Gastrocnemius medialis (tissue), 4 donors: ENCODE measurements around the gene SSU72. TPM values are rescaled to one million over a fixed set of nuclear protein-coding genes. Genes with fewer than 3 reads are reported as not detected.

Experiments
- ATAC-seq, 2 donors: fragments of 150-250 bp; one replicate each; pipeline ENCODE4 v1.9.1; 2016
- DNase-seq, 2 donors: peaks; one replicate each; pipeline ENCODE4 v3.0.0-alpha.2; 2019
- H3K27ac ChIP-seq, 4 donors: fragments of 200-600 bp; sonication (generic); 1 replicate in 1 of 4; 2 replicates in 3 of 4; pipeline ENCODE4 v1.5.1; 2016 to 2018; ENCODE audit warnings: mild to moderate bottlenecking in 2 of 4, moderate library complexity in 1 of 4
- H3K27me3 ChIP-seq, 3 donors: fragments of 200-600 bp; sonication (generic) in 2 of 3; 1 replicate in 1 of 3; 2 replicates in 2 of 3; pipeline versions ENCODE4 v1.5.1 to v1.6.0; 2016 to 2019; ENCODE audit warnings: mild to moderate bottlenecking in 1 of 3, moderate library complexity in 1 of 3
- H3K36me3 ChIP-seq, 2 donors: fragments of 200-600 bp; sonication (generic) in 1 of 2; one replicate each; pipeline ENCODE4 v1.5.1; 2017 to 2018
- H3K4me1 ChIP-seq, 2 donors: fragments of 200-600 bp; sonication (generic) in 1 of 2; one replicate each; pipeline ENCODE4 v1.5.1; 2016 to 2017; ENCODE audit warnings: mild to moderate bottlenecking in 2 of 2
- H3K4me3 ChIP-seq, 4 donors: fragments of 200-600 bp; sonication (generic) in 3 of 4; 1 replicate in 1 of 4; 2 replicates in 3 of 4; pipeline ENCODE4 v1.5.1; 2016 to 2019; ENCODE audit warnings: mild to moderate bottlenecking in 2 of 4
- H3K9me3 ChIP-seq, 3 donors: fragments of 200-600 bp; sonication (generic) in 2 of 3; 1 replicate in 1 of 3; 2 replicates in 2 of 3; pipeline ENCODE4 v1.5.1; 2016 to 2019
- CTCF ChIP-seq, 5 experiments: fragments of 450-650 bp in 3 of 5; fragments of 200-600 bp in 2 of 5; sonication (generic) in 2 of 5; IDR thresholded peaks in 4 of 5; conservative IDR thresholded peaks in 1 of 5; 1 replicate in 4 of 5; 2 replicates in 1 of 5; pipeline ENCODE4 v1.5.1; 2016 to 2019; ENCODE audit warnings: antibody characterized with exemption in 5 of 5, mild to moderate bottlenecking in 3 of 5, moderate library complexity in 3 of 5
- POLR2A ChIP-seq, 2 donors: fragments of 450-650 bp; IDR thresholded peaks; one replicate each; pipeline ENCODE4 v1.6.1; 2017; ENCODE audit warnings: antibody characterized with exemption in 2 of 2, mild to moderate bottlenecking in 2 of 2, moderate library complexity in 2 of 2
- in situ Hi-C, 4 donors: fragments of 200-750 bp; cut with MboI; loops; one replicate each; pipeline versions ENCODE4 v1.15.0 to v1.8.0; 2017; ENCODE audit warnings: low sequenced_read_pairs in 4 of 4
- intact Hi-C: fragments of 100-400 bp; cut with DNase I; formaldehyde crosslinking; loops from one replicate; pipeline ENCODE4 v1.15.1; 2023; ENCODE audit warnings: low total_unique reads
- total RNA-seq, 4 donors: library from RNA; depleted of rRNA; stranded (reverse); fragments of >200 nt; gene quantifications; one replicate each; pipeline versions ENCODE4 v1.1.0 to v1.2.3, GENCODE V29; 2016

Gene SSU72
- total RNA-seq, 4 donors from 2014 or later, result 141 to 235 (median 208) TPM

DNA sequence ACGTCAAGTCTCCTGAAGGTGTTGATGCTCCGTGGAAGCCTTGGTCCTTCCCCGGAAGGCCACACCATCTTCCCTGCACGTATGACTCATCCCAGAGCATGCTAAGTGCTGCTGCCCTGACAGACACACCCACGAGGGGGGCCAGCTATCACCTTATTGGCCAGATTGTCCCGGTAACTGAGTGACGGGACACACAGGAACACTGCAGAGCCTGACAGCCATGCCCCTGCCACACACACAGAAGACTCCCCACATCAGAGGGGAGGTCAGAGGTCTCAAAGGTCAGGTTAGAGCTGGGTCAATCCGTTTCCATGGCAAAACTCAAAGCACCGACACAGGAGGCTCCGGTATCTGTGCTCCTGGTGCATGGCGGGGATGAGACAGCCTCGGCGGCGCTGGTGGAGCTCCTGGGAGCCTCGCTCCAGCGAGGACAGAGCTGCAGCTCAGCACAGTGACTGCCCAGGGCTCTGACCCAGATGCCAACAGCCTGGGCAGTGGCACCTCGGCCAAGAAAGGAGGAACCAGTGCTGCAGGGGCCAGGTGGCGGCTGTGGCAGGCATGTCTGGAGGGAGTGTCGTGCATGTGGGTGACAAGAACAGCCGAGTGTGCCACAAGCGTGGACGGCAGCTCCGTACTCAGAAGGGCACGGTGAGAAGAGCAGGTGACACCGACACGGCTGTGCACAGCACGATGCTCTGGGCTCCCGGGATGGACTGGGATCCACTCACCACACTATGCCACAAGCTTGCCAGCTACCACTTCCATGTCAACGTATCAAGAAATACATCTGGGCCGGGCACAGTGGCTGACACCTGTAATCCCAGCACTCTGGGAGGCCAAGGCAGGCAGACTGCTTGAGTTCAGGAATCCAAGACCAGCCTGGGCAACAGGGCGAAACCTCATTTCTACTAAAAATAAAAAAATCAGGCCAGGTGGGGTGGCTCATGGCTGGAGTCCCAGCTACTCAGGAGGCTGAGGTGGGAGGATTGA lies 19.4 kb downstream of the SSU72 start:
- Histone ChIP-seq H3K4me1 (peaks cover 41 to 51% of the 10 kb centered on the region in 2 donors), H3K27ac (peak overlapping the region; percentile 75 to 90 (median 82)), H3K9me3 (no peaks in the 10 kb centered on the region), H3K27me3 (no peaks in the 10 kb centered on the region), H3K36me3 (peaks cover 0 to 2% of the 10 kb centered on the region in 2 donors), H3K4me3 (no peak overlapping the region)
- DNase-seq (peak; percentile 71 to 81), ATAC-seq (peak; percentile 67 to 68)
- TF ChIP-seq CTCF (IDR thresholded peaks at IDR 0.05 in 4 of 5, conservative IDR thresholded peaks at IDR 0.05 in 1 of 5) (no peak), POLR2A (IDR thresholded peaks at IDR 0.05) (peak in 1 of 2 donors; percentile 15)
- intact Hi-C loops (no loop called here), in situ Hi-C loops (no loop called here)

- TF ChIP-seq CTCF (IDR thresholded peaks at IDR 0.05 in 4 of 5, conservative IDR thresholded peaks at IDR 0.05 in 1 of 5) (no peak), POLR2A (IDR thresholded peaks at IDR 0.05) (no peak)
- intact Hi-C loops (no loop called here), in situ Hi-C loops (no loop called here)
- H3K27ac ChIP-seq, result peak overlapping the region; percentile 75 to 90 (median 82)
- peaks cover 41 to 53% of the 10 kb centered on the region in 2 donors for H3K4me1 ChIP-seq
- no peak overlapping the region for H3K4me3 ChIP-seq
- no peaks in the 10 kb centered on the region for H3K36me3 ChIP-seq
- ATAC-seq (peak; percentile 17 to 39), DNase-seq (peak in 1 of 2 donors; percentile 58)
- no peaks in the 10 kb centered on the region for H3K27me3 ChIP-seq
- H3K9me3 ChIP-seq, result no peaks in the 10 kb centered on the region
Measured at GRCh38 chr1:1554550-1554925, 20.1 kb downstream of the SSU72 start.

DNA sequence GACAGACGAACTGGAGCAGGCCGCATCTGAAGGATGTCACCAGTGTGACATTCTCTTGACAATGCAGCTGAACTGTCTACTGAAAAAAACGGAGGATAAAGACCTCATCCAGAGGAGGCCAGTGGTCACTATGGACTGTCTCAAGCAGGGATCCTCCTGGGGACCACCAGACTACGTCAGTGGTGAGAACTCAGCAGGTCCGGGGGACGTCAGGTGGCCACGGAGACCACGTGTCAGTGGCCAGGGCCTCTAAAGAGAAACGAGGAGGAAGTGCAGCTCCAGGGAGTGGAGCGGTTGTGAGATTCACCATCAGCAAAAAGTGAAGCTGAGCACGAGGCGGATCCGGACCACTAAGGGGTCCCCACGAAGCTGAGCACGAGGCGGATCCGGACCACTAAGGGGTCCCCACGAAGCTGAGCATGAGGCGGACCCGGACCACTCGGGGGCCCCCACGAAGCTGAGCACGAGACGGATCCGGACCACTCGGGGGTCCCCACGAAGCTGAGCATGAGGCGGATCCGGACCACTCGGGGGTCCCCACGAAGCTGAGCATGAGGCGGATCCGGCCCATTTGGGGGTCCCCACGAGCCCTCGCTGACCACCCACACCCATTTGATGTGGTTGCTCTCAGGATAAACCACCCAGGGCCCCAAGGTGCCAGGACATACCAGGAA lies 20.7 kb downstream of the SSU72 start:
- intact Hi-C loops, result no loop called here
- DNase-seq, result no peak
- no peaks in the 10 kb centered on the region for H3K27me3 ChIP-seq
- TF ChIP-seq POLR2A (IDR thresholded peaks at IDR 0.05), result no peak
- TF ChIP-seq CTCF (IDR thresholded peaks at IDR 0.05 in 4 of 5, conservative IDR thresholded peaks at IDR 0.05 in 1 of 5), result no peak
- H3K4me1 ChIP-seq, result peaks cover 41 to 53% of the 10 kb centered on the region in 2 donors
- H3K4me3 ChIP-seq, result no peak overlapping the region
- in situ Hi-C loops, result no loop called here
- H3K36me3 ChIP-seq, result no peaks in the 10 kb centered on the region
- no peak for ATAC-seq
- no peaks in the 10 kb centered on the region for H3K9me3 ChIP-seq
- H3K27ac ChIP-seq, result peak overlapping the region; percentile 75 to 90 (median 82)

DNA sequence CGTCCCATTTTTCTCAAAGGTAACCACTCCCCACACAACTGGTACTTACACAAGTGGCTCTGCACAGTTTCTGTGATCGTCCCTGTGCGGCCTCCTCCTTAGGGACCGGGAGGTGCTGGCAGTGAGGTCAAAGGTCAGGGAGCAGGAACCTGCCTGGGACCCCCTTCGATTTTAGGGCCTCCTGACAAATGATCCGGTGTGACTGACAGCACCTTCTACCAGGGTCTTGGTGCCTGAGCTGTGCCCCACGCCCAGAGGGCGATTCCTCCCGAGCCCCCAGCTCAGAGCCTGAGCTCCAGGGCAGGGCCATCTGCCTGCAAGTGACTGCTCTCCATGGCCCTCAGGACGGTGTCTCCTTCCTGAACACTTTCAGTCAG lies 22.4 kb downstream of the SSU72 start:
- peak overlapping the region in 1 of 4 donors; percentile 90 for H3K27ac ChIP-seq
- in situ Hi-C loops (no loop called here), intact Hi-C loops (no loop called here)
- ATAC-seq, result no peak
- DNase-seq, result no peak
- H3K27me3 ChIP-seq, result no peaks in the 10 kb centered on the region
- no peak overlapping the region for H3K4me3 ChIP-seq
- peaks cover 41 to 53% of the 10 kb centered on the region in 2 donors for H3K4me1 ChIP-seq
- no peak for TF ChIP-seq CTCF (IDR thresholded peaks at IDR 0.05 in 4 of 5, conservative IDR thresholded peaks at IDR 0.05 in 1 of 5)
- no peak for TF ChIP-seq POLR2A (IDR thresholded peaks at IDR 0.05)
- no peaks in the 10 kb centered on the region for H3K36me3 ChIP-seq
- H3K9me3 ChIP-seq, result no peaks in the 10 kb centered on the region
